Neuronal stem cell (in vitro differentiated cells): ENCODE data around the gene LLCFC1.

Source experiments
- DNase-seq: peaks from one replicate; pipeline ENCODE4 v3.0.0-alpha.2; 2013; ENCODE audit warnings: low spot score
- H2AFZ ChIP-seq: one replicate; pipeline ENCODE4 v1.6.1; 2013; ENCODE audit warnings: mild to moderate bottlenecking, low read length, inconsistent platforms
- H2AK5ac ChIP-seq: 2 replicates; pipeline ENCODE4 v1.6.1; 2013; ENCODE audit warnings: low read depth, mild to moderate bottlenecking, inconsistent platforms, low read length, moderate library complexity, mixed read lengths
- H2BK120ac ChIP-seq: 2 replicates; pipeline ENCODE4 v1.6.1; 2013; ENCODE audit warnings: low read depth, mild to moderate bottlenecking, inconsistent platforms, low read length, moderate library complexity, mixed read lengths
- H2BK12ac ChIP-seq: one replicate; pipeline ENCODE4 v1.6.1; 2013; ENCODE audit warnings: low read length, inconsistent platforms
- H2BK15ac ChIP-seq: 2 replicates; pipeline ENCODE4 v1.6.1; 2013; ENCODE audit warnings: mild to moderate bottlenecking, low read length, inconsistent platforms, mixed read lengths
- H2BK5ac ChIP-seq: one replicate; pipeline ENCODE4 v1.6.1; 2013; ENCODE audit warnings: inconsistent platforms, mild to moderate bottlenecking, low read length, moderate library complexity
- H3K14ac ChIP-seq: one replicate; pipeline ENCODE4 v1.6.1; 2013; ENCODE audit warnings: low read length, inconsistent platforms
- H3K18ac ChIP-seq: 2 replicates; pipeline ENCODE4 v1.6.1; 2013; ENCODE audit warnings: low read length, inconsistent platforms
- H3K23ac ChIP-seq: 2 replicates; pipeline ENCODE4 v1.6.1; 2013; ENCODE audit warnings: low read depth, mild to moderate bottlenecking, mixed read lengths, low read length, inconsistent platforms; ENCODE audit not compliant: poor library complexity
- H3K27ac ChIP-seq: replicated peaks from 3 replicates; pipeline ENCODE4 v1.5.1; 2013; ENCODE audit warnings: low read length, inconsistent platforms
- H3K27me3 ChIP-seq, 3 experiments: 2 replicates each; pipeline ENCODE4 v1.6.1; 2013; ENCODE audit warnings: low read length in 3 of 3, mild to moderate bottlenecking in 2 of 3, inconsistent platforms in 1 of 3, low read depth in 1 of 3, mixed read lengths in 1 of 3, moderate library complexity in 1 of 3; ENCODE audit not compliant: control insufficient read depth in 3 of 3, insufficient read depth in 3 of 3
- H3K36me3 ChIP-seq, 2 donors: replicated peaks in 1 of 2; 2 replicates each; pipeline ENCODE4 v1.6.1; 2013; ENCODE audit warnings: low read length in 2 of 2; ENCODE audit not compliant: control insufficient read depth in 2 of 2, insufficient read depth in 2 of 2
- H3K4ac ChIP-seq: 2 replicates; pipeline ENCODE4 v1.6.1; 2013; ENCODE audit warnings: inconsistent platforms, mild to moderate bottlenecking, low read length, moderate library complexity
- H3K4me1 ChIP-seq, 2 donors: 1 replicate in 1 of 2; 2 replicates in 1 of 2; pipeline ENCODE4 v1.6.1; 2013; ENCODE audit warnings: low read length in 2 of 2, low read depth in 1 of 2; ENCODE audit not compliant: control insufficient read depth in 2 of 2, insufficient read depth in 1 of 2
- H3K4me2 ChIP-seq: one replicate; pipeline ENCODE4 v1.6.1; 2013; ENCODE audit warnings: mild to moderate bottlenecking, low read length, inconsistent platforms; ENCODE audit not compliant: insufficient read depth, poor library complexity, severe bottlenecking
- H3K4me3 ChIP-seq, 2 donors: 2 replicates each; pipeline ENCODE4 v1.5.1; 2013; ENCODE audit warnings: low read length in 2 of 2, mild to moderate bottlenecking in 2 of 2, inconsistent platforms in 1 of 2, moderate library complexity in 1 of 2
- H3K79me1 ChIP-seq: one replicate; pipeline ENCODE4 v1.6.1; 2013; ENCODE audit warnings: low read depth, mild to moderate bottlenecking, inconsistent platforms, low read length, moderate library complexity
- H3K9ac ChIP-seq: one replicate; pipeline ENCODE4 v1.6.1; 2013; ENCODE audit warnings: mild to moderate bottlenecking, low read depth, low read length, inconsistent platforms; ENCODE audit not compliant: poor library complexity
- H3K9me3 ChIP-seq, 2 donors: replicated peaks in 1 of 2; 2 replicates each; pipeline versions ENCODE3 to v1.6.1; 2013; ENCODE audit warnings: low read length in 2 of 2, mild to moderate bottlenecking in 2 of 2, inconsistent platforms in 1 of 2, low read depth in 1 of 2, mixed read lengths in 1 of 2, moderate library complexity in 1 of 2; ENCODE audit not compliant: control insufficient read depth in 2 of 2, insufficient read depth in 1 of 2
- H4K8ac ChIP-seq: one replicate; pipeline ENCODE4 v1.6.1; 2013; ENCODE audit warnings: low read depth, mild to moderate bottlenecking, inconsistent platforms, low read length, moderate library complexity
- H4K91ac ChIP-seq: one replicate; pipeline ENCODE4 v1.6.1; 2013; ENCODE audit warnings: low read length, low read depth, mild to moderate bottlenecking, inconsistent platforms; ENCODE audit not compliant: poor library complexity
- WGBS, 2 donors: extraction: QIAGEN DNeasy Blood & Tissue Kit; methylation state at CpG; one replicate each; pipeline ENCODE4 v1.1.7; 2013; ENCODE audit warnings: missing lambda C conversion rate in 2 of 2, mixed read lengths in 1 of 2; ENCODE audit not compliant: insufficient read length in 2 of 2, insufficient replicate concordance in 1 of 2; ENCODE audit errors: extremely low coverage in 2 of 2; 5-methylcytosine and 5-hydroxymethylcytosine counted together

Gene LLCFC1

GRCh38 chr7:142896741-142897379 lies 42.4 kb upstream of the LLCFC1 start:
- H3K14ac ChIP-seq: no peak overlapping the region
- no peak overlapping the region for H3K9ac ChIP-seq
- H4K8ac ChIP-seq: no peak overlapping the region
- H3K4me1 ChIP-seq: peaks cover 0 to 8% of the 10 kb centered on the region in 2 donors
- no peaks in the 10 kb centered on the region for H3K27me3 ChIP-seq
- no peak overlapping the region for H3K4me2 ChIP-seq
- H3K79me1 ChIP-seq: no peaks in the 10 kb centered on the region
- DNase-seq: no peak
- no peak overlapping the region for H3K4ac ChIP-seq
- H3K36me3 ChIP-seq: no peaks in the 10 kb centered on the region
- H2AFZ ChIP-seq: no peak overlapping the region
- H2BK15ac ChIP-seq: no peak overlapping the region
- no peak overlapping the region for H3K4me3 ChIP-seq
- H3K27ac ChIP-seq: no peak overlapping the region
- no peak overlapping the region for H2AK5ac ChIP-seq
- H3K23ac ChIP-seq: no peak overlapping the region
- no CpG with 5 or more reads among the region's 3 CpGs for WGBS, 2 donors
- H2BK5ac ChIP-seq: no peak overlapping the region
- no peak overlapping the region for H2BK12ac ChIP-seq
- no peaks in the 10 kb centered on the region for H3K9me3 ChIP-seq
- H2BK120ac ChIP-seq: no peak overlapping the region
- H3K18ac ChIP-seq: no peak overlapping the region
- no peak overlapping the region for H4K91ac ChIP-seq

- WGBS, 2 donors: no CpG with 5 or more reads among the region's 7 CpGs
- Histone ChIP-seq H3K9ac (no peak overlapping the region), H3K18ac (no peak overlapping the region), H3K79me1 (no peaks in the 10 kb centered on the region), H3K4me2 (no peak overlapping the region), H3K4ac (no peak overlapping the region), H2BK15ac (no peak overlapping the region), H3K4me1 (peaks cover 0 to 9% of the 10 kb centered on the region in 2 donors), H3K27me3 (no peaks in the 10 kb centered on the region), H3K23ac (no peak overlapping the region), H2BK5ac (no peak overlapping the region), H3K9me3 (no peaks in the 10 kb centered on the region), H2AK5ac (no peak overlapping the region), H2AFZ (no peak overlapping the region), H2BK120ac (no peak overlapping the region), H4K8ac (no peak overlapping the region), H2BK12ac (no peak overlapping the region), H3K27ac (no peak overlapping the region), H3K14ac (no peak overlapping the region), H4K91ac (no peak overlapping the region), H3K4me3 (no peak overlapping the region), H3K36me3 (no peaks in the 10 kb centered on the region)
- DNase-seq: no peak
Observed at GRCh38 chr7:142897691-142898090, 41.6 kb upstream of the LLCFC1 start.

DNA sequence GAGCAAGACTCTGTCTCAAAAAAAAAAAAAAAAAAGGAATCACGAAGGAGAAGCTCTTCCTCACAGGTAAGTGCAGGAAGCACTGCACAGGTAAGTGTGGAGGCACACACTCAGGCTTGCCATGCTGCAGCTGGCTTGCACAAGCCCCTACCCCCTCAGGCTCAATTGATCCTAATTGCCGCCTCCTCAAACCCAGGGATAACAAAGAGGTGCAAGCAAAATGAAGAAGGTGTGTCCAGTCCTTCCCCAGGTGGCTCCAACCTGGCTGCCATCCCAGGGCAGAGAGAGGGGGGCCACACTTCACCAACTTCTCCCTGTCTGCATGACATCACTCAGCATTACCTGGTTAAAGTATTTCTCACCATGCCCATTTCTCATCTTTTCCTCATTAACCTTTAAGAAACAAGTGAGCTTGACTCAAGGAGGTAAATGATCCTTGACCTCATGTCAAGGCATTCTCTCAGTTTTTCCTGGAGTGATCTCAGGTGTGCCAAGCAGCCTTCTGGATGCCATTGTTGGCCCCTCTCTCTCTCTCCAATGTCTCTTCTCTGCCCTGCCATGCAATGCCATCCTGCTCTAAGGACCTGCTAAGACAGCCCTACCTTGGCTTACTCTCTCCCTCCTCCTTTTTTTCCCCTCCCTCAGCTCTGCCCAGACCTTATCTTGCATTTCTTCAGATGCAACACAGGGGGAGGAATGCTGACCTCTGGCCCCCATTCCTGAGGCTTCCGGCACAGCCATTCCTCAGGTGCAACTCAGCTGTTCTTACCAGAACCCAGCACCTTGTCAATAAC lies 40.7 kb upstream of the LLCFC1 start:
- H3K27me3 ChIP-seq: no peaks in the 10 kb centered on the region
- H2BK15ac ChIP-seq: no peak overlapping the region
- no peak overlapping the region for H2AK5ac ChIP-seq
- no CpG with 5 or more reads among the region's 3 CpGs for WGBS, 2 donors
- no peak overlapping the region for H3K4me3 ChIP-seq
- no peaks in the 10 kb centered on the region for H3K9me3 ChIP-seq
- no peak overlapping the region for H3K14ac ChIP-seq
- H3K18ac ChIP-seq: no peak overlapping the region
- no peak overlapping the region for H2BK12ac ChIP-seq
- no peak overlapping the region for H3K4ac ChIP-seq
- H3K4me2 ChIP-seq: no peak overlapping the region
- H3K79me1 ChIP-seq: no peaks in the 10 kb centered on the region
- H3K23ac ChIP-seq: no peak overlapping the region
- H3K36me3 ChIP-seq: no peaks in the 10 kb centered on the region
- H4K8ac ChIP-seq: no peak overlapping the region
- H3K27ac ChIP-seq: no peak overlapping the region
- H2BK120ac ChIP-seq: no peak overlapping the region
- no peak overlapping the region for H4K91ac ChIP-seq
- no peak overlapping the region for H3K9ac ChIP-seq
- no peak overlapping the region for H2BK5ac ChIP-seq
- no peak for DNase-seq
- H2AFZ ChIP-seq: no peak overlapping the region
- peaks cover 0 to 6% of the 10 kb centered on the region in 2 donors for H3K4me1 ChIP-seq

GRCh38 chr7:142899661-142900060 lies 39.6 kb upstream of the LLCFC1 start:
- Histone ChIP-seq H3K79me1 (no peaks in the 10 kb centered on the region), H3K9ac (no peak overlapping the region), H3K4me1 (peaks cover 0 to 6% of the 10 kb centered on the region in 2 donors), H3K14ac (no peak overlapping the region), H2BK15ac (no peak overlapping the region), H2AFZ (no peak overlapping the region), H4K8ac (no peak overlapping the region), H3K27ac (no peak overlapping the region), H2BK5ac (no peak overlapping the region), H2BK12ac (no peak overlapping the region), H3K4ac (no peak overlapping the region), H2BK120ac (no peak overlapping the region), H3K27me3 (no peaks in the 10 kb centered on the region), H3K23ac (no peak overlapping the region), H3K4me3 (no peak overlapping the region), H3K9me3 (no peaks in the 10 kb centered on the region), H3K4me2 (no peak overlapping the region), H4K91ac (no peak overlapping the region), H3K36me3 (no peaks in the 10 kb centered on the region), H3K18ac (no peak overlapping the region), H2AK5ac (no peak overlapping the region)
- WGBS, 2 donors: no CpG with 5 or more reads among the region's 3 CpGs
- DNase-seq: no peak
